GM18526 (cell line): ENCODE data around the gene IFI30.

Experiments
- POLR2A ChIP-seq: IDR thresholded peaks from 3 replicates; pipeline ENCODE4 v1.6.1; 2011; ENCODE audit not compliant: insufficient read length; ENCODE audit errors: extremely low read depth

Gene IFI30

DNA sequence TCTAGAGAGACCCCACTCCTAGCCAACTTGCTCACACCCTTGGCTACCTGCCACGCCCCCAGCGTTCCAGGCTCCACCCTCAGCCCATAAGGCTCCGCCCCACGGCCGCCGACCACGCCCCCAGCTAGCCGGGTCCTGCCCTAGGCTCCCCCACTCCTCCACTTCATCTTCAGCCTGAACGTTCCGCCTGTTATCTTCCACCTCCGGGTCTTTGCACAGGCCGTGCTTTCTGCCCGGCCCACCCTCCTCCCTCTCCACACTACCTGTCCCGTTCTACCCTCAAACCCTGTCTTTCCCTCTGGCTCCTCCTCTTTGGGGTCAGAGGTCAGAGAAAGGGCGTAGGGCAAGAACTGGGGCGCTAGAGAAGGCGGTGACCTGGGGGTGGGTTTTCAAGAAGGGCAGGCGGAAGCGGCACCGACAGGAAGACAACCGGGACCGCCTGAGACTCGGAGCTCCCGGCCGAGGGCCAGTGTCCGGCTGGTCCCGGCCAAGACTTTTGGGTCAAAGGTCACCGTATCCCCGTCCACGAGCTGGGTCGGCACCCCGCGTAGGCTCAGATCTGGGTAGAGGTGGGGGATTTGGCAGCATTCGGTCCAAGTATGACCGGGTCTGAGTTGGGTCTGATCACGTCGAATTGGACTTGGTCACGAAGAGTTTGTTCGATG lies 50.4 kb downstream of the IFI30 start:
- no peak for TF ChIP-seq POLR2A

- TF ChIP-seq POLR2A = no peak
Observed at GRCh38 chr19:18224525-18225354, 51.1 kb downstream of the IFI30 start.

- no peak for TF ChIP-seq POLR2A
Observed at GRCh38 chr19:18225355-18225701, 51.7 kb downstream of the IFI30 start.

DNA sequence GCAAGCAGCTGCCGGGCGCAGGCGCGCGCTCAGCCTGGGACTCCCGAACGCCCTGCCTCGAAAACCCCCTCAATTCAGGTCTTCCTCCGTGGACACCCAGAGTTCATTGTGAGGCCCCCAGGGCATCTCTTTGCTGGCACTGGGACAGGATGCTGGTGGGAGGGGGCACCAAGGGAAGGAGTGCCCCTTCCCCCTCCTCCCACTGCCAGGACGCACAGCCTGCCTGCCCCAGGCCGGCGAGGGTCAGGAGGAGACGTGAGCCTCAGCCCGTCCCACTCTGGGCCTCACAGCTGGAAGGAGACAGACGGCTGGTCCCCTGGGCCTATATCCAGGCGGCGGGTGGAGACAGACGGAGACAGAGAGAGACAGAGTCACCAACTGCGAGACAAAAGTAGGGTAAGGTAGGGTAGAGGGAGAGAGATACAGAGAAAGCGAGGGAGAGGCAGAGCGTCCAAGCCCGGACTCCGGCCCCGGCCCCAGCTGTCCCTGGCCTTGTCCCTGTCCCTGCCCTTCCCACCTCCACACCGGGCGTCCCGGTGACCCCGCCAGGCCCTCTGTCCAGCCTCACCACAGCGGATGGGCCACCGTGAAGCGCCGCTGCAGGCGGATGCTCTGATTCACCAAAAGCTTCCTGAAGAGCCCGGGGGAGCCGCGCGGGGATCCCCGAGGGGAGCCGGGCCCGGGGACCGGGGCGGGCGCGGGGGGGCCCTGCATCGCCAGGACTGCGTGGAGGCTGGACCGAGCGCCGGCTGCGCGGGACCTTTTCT lies 52.3 kb downstream of the IFI30 start, which contains the start of gene PDE4C:
Gene PDE4C (minus strand): TSS at position 737 of the 767 bp plus-strand sequence. CDS start 23 bp downstream, at position 714.
- no peak for TF ChIP-seq POLR2A

DNA sequence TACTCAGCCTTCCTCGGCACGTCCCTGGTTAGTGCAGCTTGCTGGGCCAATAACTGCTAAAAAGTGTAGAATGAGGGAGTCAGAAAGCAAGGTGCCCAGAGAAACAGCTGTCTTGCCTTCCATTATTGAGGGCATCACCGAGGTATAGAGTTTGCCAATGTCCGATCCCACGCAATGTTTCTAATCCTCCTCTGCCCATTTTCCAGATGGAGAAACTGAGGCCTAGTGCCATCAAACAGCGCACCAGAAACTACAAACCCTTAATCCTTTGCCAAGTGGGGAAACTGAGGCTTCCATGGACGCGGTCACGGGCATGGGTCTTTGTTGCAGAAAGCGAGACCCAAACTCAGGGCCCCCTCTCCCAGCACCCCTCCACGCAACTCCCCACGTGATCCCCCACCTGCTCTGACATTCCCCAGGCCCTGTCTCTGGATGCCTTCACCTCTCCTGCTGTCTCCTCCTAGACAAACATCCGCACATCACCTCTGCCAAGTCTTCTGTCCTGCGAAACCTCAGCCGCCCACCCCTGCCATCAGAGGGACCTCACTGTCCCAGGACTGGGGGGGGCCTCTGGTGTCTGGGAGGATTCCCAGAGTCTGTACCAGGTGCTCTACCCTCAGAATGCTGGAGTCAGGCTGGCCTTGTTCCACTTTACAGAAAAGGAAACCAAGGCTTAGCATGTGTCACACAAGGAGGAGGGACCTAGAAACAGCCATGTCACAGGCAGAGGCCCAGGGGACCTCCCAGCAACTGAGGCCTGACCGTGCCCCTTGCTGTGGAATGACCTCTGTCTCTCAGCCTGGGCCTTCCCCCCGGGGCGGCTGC lies 53.6 kb downstream of the IFI30 start:
- no peak for TF ChIP-seq POLR2A
